Raji (cell line): ENCODE results near the gene CABP1.

Experiments
- POLR2A ChIP-seq: IDR thresholded peaks from 2 replicates; pipeline ENCODE4 v1.6.1; 2011; ENCODE audit warnings: low read depth, low read length, control low read depth; ENCODE audit not compliant: insufficient read depth

CABP1 gene

DNA sequence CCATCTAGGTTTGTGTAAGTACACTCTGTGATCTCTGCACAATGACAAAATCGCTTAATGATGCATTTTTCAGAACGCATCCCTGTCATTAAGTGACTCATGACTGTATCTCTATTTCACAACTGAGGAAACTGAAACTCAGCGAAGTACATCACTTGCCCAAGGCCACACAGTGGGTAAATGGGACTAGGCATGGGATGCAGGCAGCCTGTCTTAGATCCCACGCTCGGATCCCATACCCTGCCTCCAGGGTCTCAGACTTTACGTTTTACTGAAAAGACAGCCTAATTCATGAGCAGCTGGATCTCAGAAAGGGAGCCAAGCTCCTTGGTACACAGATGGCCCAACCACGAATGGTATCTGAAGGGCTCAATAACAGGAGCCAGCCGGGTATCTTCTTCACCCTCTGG, 44.1 kb downstream of the CABP1 start:
- no peak for TF ChIP-seq POLR2A

DNA sequence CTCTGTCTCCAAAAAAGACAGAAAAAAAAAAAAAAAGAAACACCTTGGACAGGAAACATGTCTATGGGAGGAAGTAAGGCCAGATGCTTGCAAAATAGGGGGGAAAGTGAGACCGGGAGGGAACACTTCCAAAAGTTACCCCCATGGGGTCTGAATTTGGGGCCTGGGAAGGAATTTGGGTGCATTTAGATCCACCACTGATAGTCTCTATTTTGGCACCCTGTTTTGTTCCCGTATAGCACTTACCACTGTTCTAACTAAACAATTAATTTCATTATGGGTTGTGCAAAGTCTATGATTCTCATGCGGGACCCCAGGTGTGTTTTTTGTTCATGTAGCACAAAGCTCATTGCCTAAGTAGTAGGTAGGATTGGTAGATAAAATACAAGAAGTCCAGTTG, 45.1 kb downstream of the CABP1 start:
- TF ChIP-seq POLR2A, result no peak

DNA sequence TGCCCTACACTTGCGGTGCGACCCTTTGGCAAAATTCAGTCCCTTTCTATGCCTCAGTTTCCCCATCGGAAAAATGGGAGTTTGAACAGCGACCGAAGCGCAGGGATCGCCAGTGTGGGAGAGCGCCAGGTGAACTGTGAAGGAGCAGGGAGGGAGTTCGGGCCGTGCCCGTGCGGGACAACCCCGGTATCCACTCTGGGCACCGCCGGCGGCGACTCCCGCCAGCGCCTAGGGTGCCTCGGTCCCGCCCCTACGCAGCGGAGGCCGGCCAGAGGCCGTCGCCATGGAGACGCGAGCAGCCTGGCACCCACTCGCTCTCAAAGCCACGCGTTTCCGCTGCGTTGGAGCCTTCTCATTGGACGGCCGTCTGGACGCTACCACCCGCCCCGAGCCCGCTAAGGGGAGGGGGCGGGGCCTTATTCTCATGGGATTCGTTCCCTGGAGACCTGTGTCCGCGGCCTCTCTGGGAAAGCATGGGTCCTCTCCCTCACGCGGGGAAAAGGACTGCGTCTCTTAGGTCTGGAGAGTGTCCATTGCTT, 45.8 kb downstream of the CABP1 start:
- peak; percentile 91 for TF ChIP-seq POLR2A

DNA sequence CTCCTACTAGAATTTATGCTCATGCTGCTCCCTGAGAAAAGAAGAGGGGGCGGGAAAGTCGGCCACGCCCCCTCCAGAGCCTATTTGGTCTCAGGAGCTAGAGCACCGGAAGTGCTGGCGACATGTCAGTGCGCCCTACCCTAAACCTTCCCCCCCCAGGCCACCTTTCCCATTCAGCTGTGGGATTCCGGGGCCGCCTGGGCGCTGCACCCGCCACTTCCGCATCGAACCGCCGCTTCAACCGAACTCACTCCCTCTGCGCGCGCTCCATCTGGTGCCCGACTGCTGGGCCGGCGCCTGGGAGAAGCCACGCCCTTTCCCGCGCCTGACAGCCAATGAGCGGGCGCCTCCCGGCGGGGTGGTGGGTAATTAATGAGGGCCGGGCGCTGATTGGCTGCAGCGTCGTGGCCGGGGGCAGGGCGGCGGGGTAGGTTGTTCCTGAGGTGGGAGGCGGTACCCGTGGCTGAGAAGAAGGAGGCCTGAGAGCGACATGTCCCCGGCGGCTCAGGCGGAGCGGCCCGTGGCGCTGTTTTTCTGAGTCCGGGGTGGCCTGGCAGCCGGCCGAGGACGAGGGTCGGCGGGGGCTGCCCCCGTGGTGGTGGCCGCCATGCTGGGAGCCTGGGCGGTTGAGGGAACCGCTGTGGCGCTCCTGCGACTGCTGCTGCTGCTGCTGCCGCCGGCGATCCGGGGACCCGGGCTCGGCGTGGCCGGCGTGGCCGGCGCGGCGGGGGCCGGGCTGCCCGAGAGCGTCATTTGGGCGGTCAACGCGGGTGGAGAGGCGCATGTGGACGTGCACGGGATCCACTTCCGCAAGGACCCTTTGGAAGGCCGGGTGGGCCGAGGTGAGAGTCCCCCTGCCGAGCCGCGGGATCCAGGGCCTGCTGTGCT, 46.5 kb downstream of the CABP1 start, which contains the start of gene MLEC:
MLEC (plus strand) TSS at position 460 of the 888 bp plus-strand sequence; CDS start at position 608, 148 bp downstream.
- TF ChIP-seq POLR2A, result peak; percentile 88

DNA sequence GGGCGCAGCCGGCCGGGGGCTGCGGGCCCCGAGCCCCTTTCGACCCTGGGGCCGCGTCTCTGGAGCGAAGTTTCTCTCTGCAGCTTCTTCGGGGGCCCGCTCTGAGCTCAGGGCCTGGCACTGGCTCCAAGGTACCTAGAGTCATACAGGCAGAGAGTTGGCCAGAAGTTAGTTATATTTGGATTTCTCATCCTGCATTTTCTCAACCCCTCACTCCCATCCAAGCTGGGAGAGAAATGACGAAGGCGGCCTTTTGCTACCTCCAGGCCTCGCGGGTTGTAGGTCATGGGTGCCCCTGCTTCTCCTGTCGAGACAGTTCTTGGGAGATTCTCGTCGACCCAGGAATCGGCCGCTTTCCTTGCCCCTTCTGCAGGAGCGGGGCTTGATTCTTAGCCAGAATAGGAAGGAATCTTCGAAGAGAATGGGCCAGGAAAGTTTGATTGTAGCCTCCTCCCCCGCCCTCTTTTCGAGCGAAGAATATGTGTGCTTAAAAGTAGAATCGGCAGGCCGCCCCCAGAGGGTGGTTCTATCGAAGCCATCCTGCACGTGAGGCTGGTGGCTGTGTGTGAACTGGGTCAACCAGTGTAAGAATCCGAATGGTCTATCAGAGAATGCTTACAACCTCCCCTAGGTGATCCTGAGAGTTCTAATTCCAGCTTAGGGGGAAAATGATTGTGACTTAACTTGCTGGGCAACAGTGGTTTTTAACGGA, 47.3 kb downstream of the CABP1 start:
- no peak for TF ChIP-seq POLR2A

DNA sequence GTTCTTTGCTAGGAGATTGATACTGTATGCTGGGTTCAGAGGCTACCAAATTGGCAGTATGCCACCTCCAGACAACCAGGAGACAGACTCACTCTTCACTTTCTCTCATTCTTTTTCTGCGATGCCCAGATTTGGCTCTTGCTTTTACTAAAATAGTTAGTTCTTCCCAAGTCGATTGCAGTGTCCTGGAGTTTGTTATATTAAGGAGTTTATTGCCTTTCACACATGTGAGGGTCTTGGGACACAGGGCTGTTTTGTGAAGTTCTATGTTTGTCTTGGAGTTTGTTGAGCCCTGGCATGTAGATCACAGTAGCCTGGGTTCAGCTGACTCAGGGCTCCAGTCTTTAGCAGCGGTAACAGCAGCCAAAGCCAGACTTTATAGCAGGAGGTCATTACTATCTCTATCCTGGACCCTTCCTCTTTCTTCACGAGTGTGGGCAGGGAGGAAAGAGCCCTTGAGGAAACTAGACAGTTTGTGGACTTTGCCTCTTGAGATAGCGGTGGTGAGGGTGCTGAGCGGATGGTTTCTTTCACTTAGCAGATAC, 48.2 kb downstream of the CABP1 start:
- no peak for TF ChIP-seq POLR2A

DNA sequence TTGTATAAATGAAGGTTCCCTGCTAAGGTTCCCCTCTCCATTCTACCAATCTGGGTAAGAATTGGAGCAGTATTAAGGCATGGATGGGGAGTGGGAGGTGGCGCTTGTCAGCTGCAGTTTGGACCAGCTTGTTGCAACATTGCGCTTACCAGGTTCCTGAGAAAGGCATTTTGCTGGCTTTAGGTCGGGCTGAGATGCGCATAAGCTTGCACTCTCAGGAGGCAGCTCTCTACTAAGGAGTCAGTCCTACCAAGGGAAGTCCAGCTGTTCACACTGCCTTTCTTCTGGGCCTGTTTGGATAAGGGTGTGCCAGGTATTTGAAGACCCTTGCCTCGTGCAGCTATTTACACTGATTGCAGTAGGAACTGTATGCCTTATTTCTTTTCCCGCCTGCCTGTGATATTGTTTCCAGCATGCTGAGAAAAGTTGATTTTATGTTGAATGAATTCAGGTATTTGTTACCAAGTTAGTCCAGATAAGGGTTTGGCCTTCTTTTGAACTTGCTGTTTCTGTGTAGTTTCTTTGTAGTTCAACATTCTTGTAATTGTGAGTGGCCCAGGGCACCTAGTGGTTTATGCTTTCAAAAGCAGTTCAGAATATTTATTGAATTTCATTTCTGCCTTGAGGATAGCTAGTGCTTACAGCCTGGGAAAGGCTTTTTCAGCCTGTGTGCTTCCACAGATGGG, 49.1 kb downstream of the CABP1 start:
- TF ChIP-seq POLR2A, result no peak

DNA sequence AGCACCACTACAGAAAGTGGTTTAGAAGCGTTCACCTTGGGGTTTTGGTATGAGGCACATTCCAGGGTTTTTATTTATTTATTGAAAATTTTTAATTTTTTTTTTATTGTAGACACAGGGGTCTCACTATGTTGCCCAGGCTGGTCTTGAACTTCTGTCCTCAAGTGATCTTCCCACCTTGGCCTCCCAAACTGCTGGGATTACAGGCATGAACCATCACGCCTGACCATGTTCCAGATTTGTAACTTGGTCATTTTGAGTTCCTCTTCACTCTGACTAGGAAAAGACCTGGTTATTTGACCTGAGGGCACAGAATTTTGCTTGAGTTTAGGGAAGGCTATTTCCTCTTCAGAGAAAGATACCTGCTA, 49.6 kb downstream of the CABP1 start:
- no peak for TF ChIP-seq POLR2A

DNA sequence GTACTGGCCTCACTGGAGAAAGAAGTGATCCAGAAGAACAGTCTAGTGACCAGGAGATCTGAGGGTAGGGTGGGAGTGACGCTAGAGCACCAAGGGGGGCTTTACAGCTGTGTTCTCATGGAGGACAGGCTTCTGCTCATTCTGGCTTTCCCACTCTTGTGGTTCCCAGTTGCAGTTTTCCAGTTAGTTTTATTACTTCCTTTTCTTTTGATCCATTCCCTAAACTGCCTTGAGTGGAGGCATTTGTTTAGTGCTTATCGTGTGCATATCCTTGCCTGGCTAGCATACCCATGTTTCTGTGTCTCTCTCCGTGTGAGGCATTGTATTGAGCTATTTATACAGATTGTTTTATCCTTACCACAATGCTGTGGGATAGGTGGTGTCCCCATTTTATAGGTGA, 50.6 kb downstream of the CABP1 start:
- TF ChIP-seq POLR2A, result no peak

DNA sequence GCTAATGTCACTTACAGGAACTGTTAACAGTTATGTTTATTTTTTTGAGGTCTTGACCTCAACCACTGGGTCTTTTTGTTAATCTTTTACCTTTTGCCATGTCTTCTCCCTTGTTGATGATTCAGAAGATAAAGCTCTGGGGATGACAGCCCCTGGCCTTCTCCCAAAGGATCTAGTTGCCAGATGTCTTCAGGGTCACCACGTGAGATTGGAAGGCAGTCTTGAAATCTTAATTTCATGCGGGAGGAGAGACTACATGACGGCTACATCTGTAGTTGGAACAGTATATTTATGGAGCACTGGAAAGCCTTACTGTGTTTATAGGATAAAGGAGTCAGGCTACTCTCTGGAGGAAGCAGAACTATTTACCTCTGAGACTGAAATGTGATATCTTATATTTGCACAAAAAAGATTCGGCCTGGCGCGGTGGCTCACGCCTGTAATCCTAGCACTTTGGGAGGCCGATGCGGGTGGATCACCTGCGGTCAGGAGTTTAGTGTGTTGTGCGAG, 52.2 kb downstream of the CABP1 start:
- TF ChIP-seq POLR2A, result no peak

DNA sequence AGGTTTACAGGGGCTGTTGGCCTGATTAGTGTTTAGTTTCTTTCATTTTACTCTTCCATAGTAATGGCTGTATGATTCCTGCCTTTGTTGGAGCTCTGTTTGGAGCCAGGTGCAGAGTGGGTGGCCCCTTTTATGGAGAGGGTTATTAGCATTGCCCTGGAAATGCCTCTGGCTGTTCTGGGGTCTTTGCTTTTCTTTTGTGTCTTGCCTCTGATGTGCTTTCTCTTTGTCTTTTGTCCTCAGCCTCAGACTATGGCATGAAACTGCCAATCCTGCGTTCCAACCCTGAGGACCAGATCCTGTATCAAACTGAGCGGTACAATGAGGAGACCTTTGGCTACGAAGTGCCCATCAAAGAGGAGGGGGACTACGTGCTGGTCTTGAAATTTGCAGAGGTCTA, 53.4 kb downstream of the CABP1 start:
- TF ChIP-seq POLR2A, result no peak

DNA sequence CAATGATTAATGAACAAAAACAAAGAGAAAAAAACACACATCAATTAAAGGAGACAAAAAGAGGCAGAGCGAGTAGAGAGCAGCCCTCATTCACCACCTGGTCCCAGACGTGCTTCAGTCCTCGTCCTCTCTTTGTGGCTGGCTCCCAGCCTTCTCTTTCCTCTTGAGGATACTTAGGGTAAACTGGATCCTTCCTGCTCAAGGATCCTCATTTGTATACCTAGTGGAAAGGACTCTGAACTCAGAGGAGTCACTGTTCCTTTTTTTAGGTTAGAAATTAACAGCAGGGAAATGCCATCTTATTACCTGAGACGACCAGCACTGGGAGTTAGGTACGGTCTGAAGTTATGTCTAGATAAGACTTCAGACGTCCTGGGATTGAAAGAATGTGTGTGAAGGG, 56.2 kb downstream of the CABP1 start:
- no peak for TF ChIP-seq POLR2A

DNA sequence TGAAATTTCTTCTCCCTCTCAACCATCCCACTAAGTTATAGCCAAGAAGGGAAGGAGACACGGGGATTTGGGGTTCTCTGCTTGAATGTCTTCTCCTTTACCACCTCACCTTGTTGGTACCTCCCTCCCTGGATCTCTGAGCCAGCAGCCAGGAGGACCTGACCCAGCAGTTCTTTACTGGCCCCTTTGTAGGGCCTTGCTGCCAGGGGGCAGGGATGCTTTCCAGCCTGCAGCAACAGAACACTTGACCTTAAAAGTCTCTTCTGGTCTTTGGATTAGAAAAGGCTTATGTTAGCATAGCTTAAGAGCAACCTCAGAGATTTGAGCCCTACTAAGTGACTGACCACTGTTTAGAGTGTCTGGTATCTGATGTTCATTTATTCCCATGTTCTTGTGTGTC, 56.9 kb downstream of the CABP1 start:
- no peak for TF ChIP-seq POLR2A

DNA sequence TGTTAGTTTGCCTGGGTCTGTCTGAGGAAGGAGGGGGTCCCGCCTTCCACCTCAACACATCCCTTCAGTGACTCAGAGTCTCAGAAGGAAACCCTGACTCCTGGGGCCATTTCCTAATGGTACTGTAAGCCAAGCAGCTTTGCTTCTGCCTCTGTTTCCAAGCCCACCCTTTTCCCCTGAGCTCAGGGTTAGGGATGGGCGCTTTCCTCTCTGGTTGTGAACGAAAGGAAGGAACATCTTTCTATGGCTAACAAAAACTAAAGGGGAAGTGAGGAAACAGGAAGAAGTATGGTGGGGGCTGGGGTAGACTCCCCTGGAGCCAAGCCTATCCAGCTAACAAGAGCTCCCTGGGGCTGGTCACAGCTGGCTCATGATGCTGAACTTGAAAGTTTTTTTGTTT, 58.2 kb downstream of the CABP1 start:
- TF ChIP-seq POLR2A, result no peak

DNA sequence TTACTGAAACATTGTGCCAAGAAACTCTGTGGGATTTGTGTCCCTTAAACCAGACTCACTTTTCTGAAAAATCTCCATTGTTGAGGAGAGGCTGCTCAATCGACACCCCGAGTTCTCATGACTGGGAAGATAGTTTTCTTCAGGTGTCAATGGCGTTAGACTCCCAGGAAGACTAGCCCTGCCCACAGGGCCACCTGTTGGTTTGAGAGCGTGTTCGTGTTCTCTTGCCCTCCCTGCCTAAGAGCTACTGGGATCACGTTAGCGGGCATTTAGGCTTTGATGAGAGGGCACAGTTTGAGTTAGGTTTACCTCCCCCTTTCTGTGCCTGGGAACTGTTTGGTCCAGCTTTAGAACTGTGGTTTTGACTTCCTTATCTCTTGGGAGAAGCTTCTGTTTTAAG, 59.1 kb downstream of the CABP1 start:
- no peak for TF ChIP-seq POLR2A

DNA sequence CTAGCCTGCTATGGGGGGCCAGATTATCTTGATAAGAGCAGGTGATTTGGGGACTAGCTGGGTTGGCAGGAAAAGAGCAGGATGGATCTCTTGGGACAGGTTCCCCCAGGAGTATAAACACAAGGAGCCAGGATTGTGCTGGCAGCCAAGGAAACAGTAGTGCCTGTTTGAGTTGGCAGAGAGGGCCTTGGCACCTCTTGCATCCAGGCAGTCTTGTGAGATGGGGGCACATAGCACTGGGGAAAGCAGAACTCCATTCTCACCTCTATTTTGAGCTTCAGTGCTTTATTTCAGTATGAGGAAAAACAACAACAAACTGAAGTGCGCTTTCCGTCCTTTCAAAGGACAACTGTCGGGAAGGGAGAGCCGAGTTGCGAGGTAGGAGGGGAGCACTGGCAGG, 60.5 kb downstream of the CABP1 start:
- no peak for TF ChIP-seq POLR2A

DNA sequence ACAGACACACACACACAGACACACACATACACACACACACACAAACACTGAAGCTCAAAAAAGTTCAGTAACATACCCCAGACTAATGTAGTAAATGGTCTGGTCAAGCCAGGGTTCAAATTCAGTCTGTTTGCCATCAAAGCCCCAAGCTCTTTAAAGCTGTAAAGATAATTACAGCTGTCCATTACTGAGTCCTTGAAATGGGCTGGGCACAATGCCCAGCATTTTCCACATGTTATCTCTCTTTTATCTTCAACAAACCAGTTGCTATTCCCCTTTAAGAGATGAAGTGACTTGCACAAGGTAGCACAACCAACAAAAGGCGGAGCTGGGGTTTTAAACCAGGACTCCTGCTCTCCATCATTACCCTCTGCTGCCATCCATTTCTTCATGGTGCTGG, 62.2 kb downstream of the CABP1 start:
- no peak for TF ChIP-seq POLR2A
